ENCODE results near the gene NDUFA6.
"Not testable (repeated sequence)": the region's sequence is repeated elsewhere in the genome, so short reads cannot be mapped to it uniquely, and the experiment has no call there.

The NDUFA6 gene

GRCh38 chr22:42112793-42113192 is 22.2 kb upstream of the NDUFA6 start:
- not testable (repeated sequence) for DNase-seq (ENCODE audit: low spot score)

- no peak for DNase-seq (ENCODE audit: low spot score)
Observed at GRCh38 chr22:42111798-42112197, 21.2 kb upstream of the NDUFA6 start.

- DNase-seq (ENCODE audit: low spot score), result no peak
Observed at GRCh38 chr22:42108848-42109247, 18.3 kb upstream of the NDUFA6 start.

GRCh38 chr22:42104332-42104860 is 13.8 kb upstream of the NDUFA6 start:
- DNase-seq (ENCODE audit: low spot score), result not testable (repeated sequence)

GRCh38 chr22:42101199-42101598 is 10.6 kb upstream of the NDUFA6 start:
- DNase-seq (ENCODE audit: low spot score), result no peak

- DNase-seq (ENCODE audit: low spot score), result no peak
Observed at GRCh38 chr22:42091455-42091782, 847 bp upstream of the NDUFA6 start.

GRCh38 chr22:42086051-42086450 is 4.5 kb downstream of the NDUFA6 start:
- DNase-seq (ENCODE audit: low spot score), result no peak

- DNase-seq (ENCODE audit: low spot score), result no peak
Observed at GRCh38 chr22:42084874-42085273, 5.7 kb downstream of the NDUFA6 start.

GRCh38 chr22:42083119-42083518 is 7.5 kb downstream of the NDUFA6 start:
- no peak for DNase-seq (ENCODE audit: low spot score)

GRCh38 chr22:42080287-42080686 is 10.3 kb downstream of the NDUFA6 start:
- DNase-seq (ENCODE audit: low spot score), result peak; percentile 40

- peak; percentile 99 for DNase-seq (ENCODE audit: low spot score)
Observed at GRCh38 chr22:42079319-42080251, 11.0 kb downstream of the NDUFA6 start, which contains the start of gene SMDT1. Gene SMDT1, plus strand, starts transcription at chr22:42079700. Its CDS starts 69 bp downstream, at chr22:42079769.

- no peak for DNase-seq (ENCODE audit: low spot score)
Observed at GRCh38 chr22:42078469-42079318, 11.9 kb downstream of the NDUFA6 start.

- DNase-seq (ENCODE audit: low spot score), result no peak
Observed at GRCh38 chr22:42077486-42078125, 13.0 kb downstream of the NDUFA6 start.

GRCh38 chr22:42076764-42077485 is 13.6 kb downstream of the NDUFA6 start:
- no peak for DNase-seq (ENCODE audit: low spot score)

- no peak for DNase-seq (ENCODE audit: low spot score)
Observed at GRCh38 chr22:42074846-42075676, 15.5 kb downstream of the NDUFA6 start.

GRCh38 chr22:42074132-42074811 is 16.3 kb downstream of the NDUFA6 start, which contains the start of gene PHETA2:
Gene PHETA2, plus strand, starts transcription at chr22:42074248. Its CDS starts 3,046 bp downstream, at chr22:42077294.
- DNase-seq (ENCODE audit: low spot score), result peak; percentile 50

GRCh38 chr22:42073621-42074041 is 16.9 kb downstream of the NDUFA6 start:
- no peak for DNase-seq (ENCODE audit: low spot score)

GRCh38 chr22:42072606-42073330 is 17.8 kb downstream of the NDUFA6 start:
- no peak for DNase-seq (ENCODE audit: low spot score)

GRCh38 chr22:42071508-42071907 is 19.1 kb downstream of the NDUFA6 start:
- DNase-seq (ENCODE audit: low spot score), result not testable (repeated sequence)
